ENCODE measurements around the gene MESD. TPM values are rescaled to one million over a fixed set of nuclear protein-coding genes. Genes with fewer than 3 reads are reported as not detected.
A peak's percentile ranks its signal among the peaks of the same experiment; 100 is the strongest.

Gene MESD
- total and polyA plus RNA-seq, 9 of the 15 experiments (the other 6 are each of a cell fraction or from before 2014, with no cell fraction given): 11.3 to 39.7 (median 22.8) TPM

GRCh38 chr15:81000624-81001151 lies 11.1 kb upstream of the MESD start, which contains the start of gene TLNRD1 (continued):
- no peak for TF ChIP-seq NEUROD1 (IDR thresholded peaks at IDR 0.05; ENCODE audit: borderline replicate concordance, low read depth, low read length, partially characterized antibody)
- no peak for TF ChIP-seq BRD4 (IDR thresholded peaks at IDR 0.05)
- TF ChIP-seq FOS (IDR thresholded peaks at IDR 0.05; ENCODE audit: extremely low read depth, insufficient read length): no peak
- TF ChIP-seq KLF6 (CRISPR knock-in tag; IDR thresholded peaks at IDR 0.05; ENCODE audit: borderline replicate concordance): no peak
- TF ChIP-seq HDAC3 (IDR thresholded peaks at IDR 0.05; ENCODE audit: borderline replicate concordance, partially characterized antibody): no peak
- TF ChIP-seq SMARCC2 (IDR thresholded peaks at IDR 0.05; ENCODE audit: low read depth): no peak
- TF ChIP-seq KAT2B (IDR thresholded peaks at IDR 0.05; ENCODE audit: low read depth, low read length): no peak
- peak; percentile 83 for TF ChIP-seq POLR2H (tag; IDR thresholded peaks at IDR 0.05; ENCODE audit: low read depth)
- no peak for TF ChIP-seq HIVEP1 (CRISPR knock-in tag; IDR thresholded peaks at IDR 0.05)
- TF ChIP-seq PKNOX1 (IDR thresholded peaks at IDR 0.05): no peak
- no peak for TF ChIP-seq EP300 (IDR thresholded peaks at IDR 0.05; ENCODE audit: low read length)
- TF ChIP-seq TRIM25 (IDR thresholded peaks at IDR 0.05; ENCODE audit: borderline replicate concordance): no peak
- TF ChIP-seq GTF2E2 (tag; IDR thresholded peaks at IDR 0.05): 0 out of 2 replicates have a peak, but pooled peaks have one; percentile 81
- 0 out of 2 replicates have a peak, but pooled peaks have one; percentile 31 for TF ChIP-seq SP1 (CRISPR knock-in tag; IDR thresholded peaks at IDR 0.05)
- no peak for TF ChIP-seq E2F5 (CRISPR knock-in tag; IDR thresholded peaks at IDR 0.05)
- TF ChIP-seq TCF7L2 (IDR thresholded peaks at IDR 0.05; ENCODE audit: low read depth, low read length): no peak
- no peak for TF ChIP-seq POU5F1 (IDR thresholded peaks at IDR 0.05; ENCODE audit: borderline replicate concordance, low read depth, low read length, partially characterized antibody)
- TF ChIP-seq STAT5B (CRISPR knock-in tag; IDR thresholded peaks at IDR 0.05): no peak
- no peak for TF ChIP-seq BRF2 (IDR thresholded peaks at IDR 0.05; ENCODE audit: borderline replicate concordance, insufficient read depth, insufficient read length)
- no peak for TF ChIP-seq THRB (CRISPR knock-in tag; conservative IDR thresholded peaks at IDR 0.05)
- no peak for TF ChIP-seq DMBX1 (CRISPR knock-in tag; IDR thresholded peaks at IDR 0.05; ENCODE audit: borderline replicate concordance)
- TF ChIP-seq SIRT6 (IDR thresholded peaks at IDR 0.05; ENCODE audit: low read depth, low read length): no peak
- no peak for TF ChIP-seq COPS2 (conservative IDR thresholded peaks at IDR 0.05)
- no peak for TF ChIP-seq HMG20A (CRISPR knock-in tag; conservative IDR thresholded peaks at IDR 0.05)
